Stomach smooth muscle (tissue), 2 donors: ENCODE data around the gene ATAD3C.
"Not testable (repeated sequence)": the region's sequence is repeated elsewhere in the genome, so short reads cannot be mapped to it uniquely, and the experiment has no call there.

ENCODE experiments used
- H3K27ac ChIP-seq: one replicate; pipeline ENCODE4 v1.7.0; 2013; ENCODE audit warnings: mild to moderate bottlenecking, low read length, inconsistent platforms
- H3K27me3 ChIP-seq, 2 donors: one replicate each; pipeline ENCODE4 v1.7.0; 2013; ENCODE audit warnings: low read length in 2 of 2; ENCODE audit not compliant: insufficient read depth in 2 of 2, control insufficient read depth in 1 of 2
- H3K36me3 ChIP-seq, 2 donors: one replicate each; pipeline ENCODE4 v1.7.0; 2013; ENCODE audit warnings: low read length in 2 of 2; ENCODE audit not compliant: control insufficient read depth in 2 of 2, insufficient read depth in 2 of 2
- H3K4me1 ChIP-seq: one replicate; pipeline ENCODE4 v1.7.0; 2013; ENCODE audit warnings: low read length; ENCODE audit not compliant: control insufficient read depth, insufficient read depth
- H3K4me3 ChIP-seq, 2 donors: one replicate each; pipeline ENCODE4 v1.7.0; 2013; ENCODE audit warnings: low read length in 2 of 2
- H3K9ac ChIP-seq, 2 donors: one replicate each; pipeline ENCODE4 v1.7.0; 2013; ENCODE audit warnings: low read length in 2 of 2, mild to moderate bottlenecking in 1 of 2
- H3K9me3 ChIP-seq, 2 donors: one replicate each; pipeline ENCODE4 v1.7.0; 2013; ENCODE audit warnings: low read length in 2 of 2; ENCODE audit not compliant: control insufficient read depth in 2 of 2
- donor health status: healthy.
- donor health status: Pancreatic carcinoma.

The ATAD3C gene

DNA sequence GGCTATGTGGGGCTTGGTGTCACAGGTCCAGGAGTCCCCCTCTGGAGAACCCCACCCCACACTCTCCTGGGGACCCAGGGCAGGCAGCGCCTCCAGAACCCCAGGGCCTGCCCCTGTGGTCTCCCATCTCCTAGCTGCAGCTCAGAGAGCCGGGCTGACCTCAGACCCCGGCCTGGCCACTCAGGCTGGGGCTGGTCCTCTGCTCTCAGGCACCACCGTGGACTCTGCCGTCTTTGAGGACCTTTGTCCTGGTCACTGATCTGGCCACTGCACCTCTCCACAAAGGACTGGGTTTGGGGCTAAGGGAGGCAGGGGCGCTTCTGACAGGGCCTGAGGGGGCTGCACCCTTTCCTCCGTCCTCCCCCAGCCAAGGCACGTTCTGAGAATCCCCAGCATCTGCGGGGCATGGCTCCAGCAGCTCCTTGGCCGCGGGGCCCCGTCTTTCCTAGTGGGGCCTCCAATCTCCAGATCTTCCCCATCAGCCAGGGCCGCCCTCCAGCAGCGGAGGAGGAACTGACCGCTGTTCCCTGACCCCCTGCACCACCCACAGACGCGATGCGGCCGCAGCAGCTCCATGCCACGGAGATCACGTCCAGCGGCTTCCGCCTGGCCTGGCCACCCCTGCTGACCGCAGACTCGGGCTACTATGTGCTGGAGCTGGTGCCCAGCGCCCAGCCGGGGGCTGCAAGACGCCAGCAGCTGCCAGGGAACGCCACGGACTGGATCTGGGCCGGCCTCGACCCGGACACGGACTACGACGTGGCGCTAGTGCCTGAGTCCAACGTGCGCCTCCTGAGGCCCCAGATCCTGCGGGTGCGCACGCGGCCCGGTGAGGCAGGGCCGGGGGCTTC is 10.7 kb upstream of the ATAD3C start:
- Histone ChIP-seq H3K4me3 (no peak overlapping the region), H3K9me3 (no peaks in the 10 kb centered on the region), H3K9ac (no peak overlapping the region), H3K36me3 (no peaks in the 10 kb centered on the region), H3K27ac (no peak overlapping the region), H3K4me1 (peaks cover 61% of the 10 kb centered on the region), H3K27me3 (no peaks in the 10 kb centered on the region)

GRCh38 chr1:1439546-1440261 is 9.8 kb upstream of the ATAD3C start:
- H3K4me1 ChIP-seq: peaks cover 52% of the 10 kb centered on the region
- no peak overlapping the region for H3K4me3 ChIP-seq
- H3K36me3 ChIP-seq: no peaks in the 10 kb centered on the region
- H3K9ac ChIP-seq: no peak overlapping the region
- H3K27ac ChIP-seq: no peak overlapping the region
- H3K9me3 ChIP-seq: no peaks in the 10 kb centered on the region
- H3K27me3 ChIP-seq: no peaks in the 10 kb centered on the region

DNA sequence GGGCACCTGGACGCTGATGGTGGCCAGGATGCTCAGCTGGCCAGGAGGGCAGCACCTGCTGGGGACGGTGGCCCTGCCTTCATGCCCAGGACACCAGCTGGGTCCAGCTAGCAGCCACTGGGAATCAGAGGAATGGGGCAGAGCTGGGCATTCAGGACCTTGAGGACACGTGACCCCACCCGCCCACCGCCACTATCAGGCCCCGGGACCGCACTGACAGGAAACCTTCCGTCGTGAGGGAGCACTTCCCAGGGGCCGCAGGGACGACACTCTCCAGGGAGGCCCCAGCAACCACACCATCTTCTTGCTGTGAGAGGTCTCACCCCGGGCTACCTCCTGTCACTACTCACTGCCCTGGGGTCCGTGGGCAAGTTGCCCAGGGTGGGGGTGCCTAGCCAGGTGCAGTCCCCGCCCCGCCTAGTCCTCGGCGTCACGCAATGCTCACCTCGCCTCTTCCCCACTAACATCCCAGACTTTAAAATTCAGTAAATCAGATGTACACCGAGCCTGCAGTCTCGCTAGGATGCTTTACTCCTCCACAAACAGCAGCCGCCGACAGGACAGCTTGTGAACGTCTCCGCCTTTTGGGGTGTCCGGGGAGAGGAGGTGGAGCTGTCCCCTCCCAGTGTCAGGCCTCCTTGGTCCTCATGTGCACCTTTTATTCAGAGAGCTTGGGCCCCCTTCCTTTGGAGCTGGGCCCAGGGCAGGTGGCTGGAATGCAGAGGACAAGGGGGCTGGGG is 9.1 kb upstream of the ATAD3C start:
- no peak overlapping the region for H3K27ac ChIP-seq
- no peak overlapping the region for H3K4me3 ChIP-seq
- H3K9ac ChIP-seq: no peak overlapping the region
- H3K36me3 ChIP-seq: no peaks in the 10 kb centered on the region
- no peaks in the 10 kb centered on the region for H3K9me3 ChIP-seq
- no peaks in the 10 kb centered on the region for H3K27me3 ChIP-seq
- H3K4me1 ChIP-seq: peaks cover 45% of the 10 kb centered on the region

- Histone ChIP-seq H3K9me3 (no peaks in the 10 kb centered on the region), H3K27me3 (no peaks in the 10 kb centered on the region), H3K4me1 (peaks cover 39% of the 10 kb centered on the region), H3K4me3 (no peak overlapping the region), H3K9ac (no peak overlapping the region), H3K36me3 (no peaks in the 10 kb centered on the region), H3K27ac (no peak overlapping the region)
Measured at GRCh38 chr1:1441002-1441888, 8.2 kb upstream of the ATAD3C start.

DNA sequence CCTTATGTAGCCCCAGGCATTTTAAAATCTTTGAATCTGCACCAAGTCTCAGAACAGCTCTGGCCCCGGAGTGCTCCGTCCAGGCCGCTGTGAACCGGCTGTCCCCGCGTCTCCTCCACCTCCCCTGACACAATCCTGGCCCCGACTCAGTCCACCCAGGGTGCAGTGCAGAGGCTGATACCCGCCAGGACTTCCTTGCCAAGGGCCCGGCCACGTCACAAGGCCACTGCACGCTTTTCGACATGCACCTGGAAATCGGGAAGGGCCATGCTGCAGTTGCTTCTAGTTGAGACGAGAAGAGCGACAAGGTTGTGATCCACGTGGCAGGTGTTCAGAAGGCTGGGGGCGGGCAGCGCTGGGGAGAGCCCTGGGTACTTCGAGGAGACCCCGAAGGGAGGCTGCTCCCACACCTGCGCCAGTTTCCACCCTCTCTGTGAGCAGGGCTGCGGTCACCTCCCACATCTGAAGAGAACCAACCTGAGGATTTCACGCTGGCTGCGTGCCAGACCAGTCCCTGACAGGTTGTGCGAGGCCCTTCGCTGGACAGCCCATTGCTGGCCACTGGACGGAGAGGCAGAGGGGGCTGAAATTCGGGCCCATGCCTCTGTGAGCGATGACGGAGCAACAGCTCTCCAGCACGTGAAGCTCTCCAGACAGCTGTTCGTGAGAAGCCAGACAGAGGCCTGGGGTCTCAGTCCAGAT is 7.3 kb upstream of the ATAD3C start:
- Histone ChIP-seq H3K27ac (no peak overlapping the region), H3K27me3 (no peaks in the 10 kb centered on the region), H3K9ac (no peak overlapping the region), H3K4me1 (peaks cover 29% of the 10 kb centered on the region), H3K9me3 (no peaks in the 10 kb centered on the region), H3K4me3 (no peak overlapping the region), H3K36me3 (no peaks in the 10 kb centered on the region)

GRCh38 chr1:1446631-1447030 is 2.9 kb upstream of the ATAD3C start:
- H3K4me3 ChIP-seq, H3K4me1 ChIP-seq, H3K27ac ChIP-seq, H3K27me3 ChIP-seq, H3K36me3 ChIP-seq, H3K9ac ChIP-seq, H3K9me3 ChIP-seq: not testable (repeated sequence)

- H3K36me3 ChIP-seq, H3K27ac ChIP-seq, H3K4me3 ChIP-seq, H3K27me3 ChIP-seq, H3K4me1 ChIP-seq, H3K9ac ChIP-seq, H3K9me3 ChIP-seq: not testable (repeated sequence)
Measured at GRCh38 chr1:1450616-1451015, 1.1 kb downstream of the ATAD3C start.

GRCh38 chr1:1451696-1452364 is 2.3 kb downstream of the ATAD3C start:
- H3K4me3 ChIP-seq: no peak overlapping the region
- H3K36me3 ChIP-seq: no peaks in the 10 kb centered on the region
- no peak overlapping the region for H3K27ac ChIP-seq
- H3K4me1 ChIP-seq: no peaks in the 10 kb centered on the region
- H3K9ac ChIP-seq: no peak overlapping the region
- no peaks in the 10 kb centered on the region for H3K9me3 ChIP-seq
- no peaks in the 10 kb centered on the region for H3K27me3 ChIP-seq

DNA sequence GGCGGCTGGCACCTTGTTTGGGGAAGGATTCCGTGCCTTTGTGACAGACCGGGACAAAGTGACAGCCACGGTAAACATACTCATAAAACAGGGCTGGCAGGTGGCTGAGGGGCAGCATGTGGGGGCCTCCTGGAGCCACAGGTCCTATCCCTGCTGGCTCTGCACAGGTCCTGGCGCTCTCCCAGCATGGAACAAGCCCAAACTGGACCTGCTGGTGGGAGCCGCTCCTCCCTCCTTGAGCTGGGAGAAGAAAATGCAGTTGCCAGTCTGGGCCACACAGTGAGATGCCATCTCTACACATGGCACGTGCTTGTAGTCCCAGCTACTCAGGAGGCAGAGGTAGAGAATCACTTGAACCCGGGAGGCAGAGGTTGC is 2.9 kb downstream of the ATAD3C start:
- H3K27me3 ChIP-seq, H3K9me3 ChIP-seq, H3K4me1 ChIP-seq, H3K27ac ChIP-seq, H3K4me3 ChIP-seq, H3K9ac ChIP-seq, H3K36me3 ChIP-seq: not testable (repeated sequence)
